ENCODE measurements around the gene DCUN1D2. TPM values are rescaled to one million over a fixed set of nuclear protein-coding genes. Genes with fewer than 3 reads are reported as not detected.

The DCUN1D2 gene
- total RNA-seq, 3 donors from 2014 or later, result 17.7 to 32.4 (median 22.6) TPM

- intact Hi-C loops (cut with DNase I, micrococcal nuclease), result no loop called here
- TF ChIP-seq CTCF (IDR thresholded peaks at IDR 0.05), result no peak
- peaks cover 5% of the 10 kb centered on the region for H3K36me3 ChIP-seq (ENCODE audit: low read depth)
- ATAC-seq (no peak), DNase-seq (no peak)
- peaks cover 3% of the 10 kb centered on the region for H3K4me1 ChIP-seq (ENCODE audit: low read depth)
- no peak overlapping the region for H3K4me3 ChIP-seq
- H3K9me3 ChIP-seq, result no peaks in the 10 kb centered on the region
Measured at GRCh38 chr13:113532156-113532806, 41.8 kb upstream of the DCUN1D2 start.

GRCh38 chr13:113531041-113531873 lies 40.7 kb upstream of the DCUN1D2 start:
- intact Hi-C loops (cut with DNase I, micrococcal nuclease), result no loop called here
- Histone ChIP-seq H3K4me1 (ENCODE audit: low read depth) (peaks cover 3% of the 10 kb centered on the region), H3K9me3 (no peaks in the 10 kb centered on the region), H3K36me3 (ENCODE audit: low read depth) (peaks cover 5% of the 10 kb centered on the region), H3K4me3 (no peak overlapping the region)
- no peak for TF ChIP-seq CTCF (IDR thresholded peaks at IDR 0.05)
- DNase-seq (no peak), ATAC-seq (no peak)

- no peaks in the 10 kb centered on the region for H3K9me3 ChIP-seq
- no peak for DNase-seq
- H3K4me1 ChIP-seq (ENCODE audit: low read depth), result no peaks in the 10 kb centered on the region
- TF ChIP-seq CTCF (IDR thresholded peaks at IDR 0.05), result no peak
- no peak for ATAC-seq
- H3K4me3 ChIP-seq, result no peak overlapping the region
- intact Hi-C loops (cut with DNase I, micrococcal nuclease), result no loop called here
- H3K36me3 ChIP-seq (ENCODE audit: low read depth), result peaks cover under 1% of the 10 kb centered on the region
Measured at GRCh38 chr13:113528813-113529180, 38.3 kb upstream of the DCUN1D2 start.

GRCh38 chr13:113528101-113528812 lies 37.7 kb upstream of the DCUN1D2 start:
- ATAC-seq, result no peak
- Histone ChIP-seq H3K36me3 (ENCODE audit: low read depth) (no peaks in the 10 kb centered on the region), H3K4me1 (ENCODE audit: low read depth) (no peaks in the 10 kb centered on the region), H3K9me3 (no peaks in the 10 kb centered on the region), H3K4me3 (no peak overlapping the region)
- intact Hi-C loops (cut with DNase I, micrococcal nuclease), result no loop called here
- TF ChIP-seq CTCF (IDR thresholded peaks at IDR 0.05), result no peak
- DNase-seq, result no peak

GRCh38 chr13:113527272-113527958 lies 36.9 kb upstream of the DCUN1D2 start:
- Histone ChIP-seq H3K36me3 (ENCODE audit: low read depth) (no peaks in the 10 kb centered on the region), H3K9me3 (no peaks in the 10 kb centered on the region), H3K4me3 (no peak overlapping the region), H3K4me1 (ENCODE audit: low read depth) (no peaks in the 10 kb centered on the region)
- no peak for TF ChIP-seq CTCF (IDR thresholded peaks at IDR 0.05)
- ATAC-seq, result no peak
- intact Hi-C loops (cut with DNase I, micrococcal nuclease), result no loop called here
- DNase-seq, result no peak

Data from mucosa of descending colon (tissue), 3 donors.